HEK293 (cell line): ENCODE results near the gene FCHSD1.
A peak's percentile ranks its signal among the peaks of the same experiment; 100 is the strongest.

Source experiments
- MYNN ChIP-seq: fragments of 450-650 bp; formaldehyde crosslinking; IDR thresholded peaks from 2 replicates; pipeline ENCODE4 v1.5.1; 2016; ENCODE audit warnings: missing biosample characterization, missing genetic modification characterization, borderline replicate concordance
- SETDB1 ChIP-seq: IDR thresholded peaks from one replicate; pipeline ENCODE4 v1.6.1; 2017; ENCODE audit warnings: mild to moderate bottlenecking, low read length, moderate library complexity, mixed read lengths; ENCODE audit not compliant: insufficient read length
- SP3 ChIP-seq: fragments of 450-650 bp; formaldehyde crosslinking; IDR thresholded peaks from 2 replicates; pipeline ENCODE4 v1.5.1; 2016; ENCODE audit warnings: missing biosample characterization, missing genetic modification characterization
- YY2 ChIP-seq: fragments of 450-650 bp; formaldehyde crosslinking; IDR thresholded peaks from 2 replicates; pipeline ENCODE4 v1.5.1; 2016; ENCODE audit warnings: missing biosample characterization, missing genetic modification characterization
- ZBTB17 ChIP-seq: fragments of 450-650 bp; formaldehyde crosslinking; IDR thresholded peaks from 2 replicates; pipeline ENCODE4 v1.5.1; 2016; ENCODE audit warnings: missing biosample characterization, missing genetic modification characterization
- ZFHX2 ChIP-seq: fragments of 450-650 bp; formaldehyde crosslinking; conservative IDR thresholded peaks from 2 replicates; pipeline ENCODE4 v1.5.1; 2016; ENCODE audit warnings: missing biosample characterization, missing genetic modification characterization
- ZNF112 ChIP-seq: fragments of 450-650 bp; formaldehyde crosslinking; IDR thresholded peaks from 2 replicates; pipeline ENCODE4 v1.5.0; 2017; ENCODE audit warnings: missing biosample characterization, missing genetic modification characterization
- ZNF155 ChIP-seq: fragments of 450-650 bp; formaldehyde crosslinking; IDR thresholded peaks from 2 replicates; pipeline ENCODE4 v1.5.1; 2016; ENCODE audit warnings: missing biosample characterization, missing genetic modification characterization
- ZNF157 ChIP-seq: fragments of 450-650 bp; formaldehyde crosslinking; IDR thresholded peaks from 2 replicates; pipeline ENCODE4 v1.5.1; 2016; ENCODE audit warnings: missing biosample characterization, missing genetic modification characterization
- ZNF23 ChIP-seq: fragments of 450-650 bp; formaldehyde crosslinking; IDR thresholded peaks from 2 replicates; pipeline ENCODE4 v1.5.1; 2016; ENCODE audit warnings: missing biosample characterization, missing genetic modification characterization, borderline replicate concordance
- ZNF24 ChIP-seq: fragments of 450-650 bp; formaldehyde crosslinking; IDR thresholded peaks from 2 replicates; pipeline ENCODE4 v1.5.1; 2016; ENCODE audit warnings: missing biosample characterization, missing genetic modification characterization
- ZNF274 ChIP-seq, 2 experiments: fragments of 200-500 bp in 1 of 2; fragments of 450-650 bp in 1 of 2; sonication (Bioruptor generic) in 1 of 2; formaldehyde crosslinking in 1 of 2; IDR thresholded peaks; 2 replicates each; pipeline versions ENCODE4 v1.5.1 to v1.6.1; 2014 to 2016; ENCODE audit warnings: borderline replicate concordance in 1 of 2, inconsistent platforms in 1 of 2, low read length in 1 of 2, missing biosample characterization in 1 of 2, missing genetic modification characterization in 1 of 2
- ZNF366 ChIP-seq: fragments of 450-650 bp; formaldehyde crosslinking; conservative IDR thresholded peaks from 2 replicates; pipeline ENCODE4 v1.5.1; 2016; ENCODE audit warnings: missing biosample characterization, missing genetic modification characterization
- ZNF530 ChIP-seq: fragments of 450-650 bp; formaldehyde crosslinking; IDR thresholded peaks from 2 replicates; pipeline ENCODE4 v1.5.1; 2016; ENCODE audit warnings: low read depth, missing biosample characterization, missing genetic modification characterization
- ZNF621 ChIP-seq: fragments of 450-650 bp; formaldehyde crosslinking; IDR thresholded peaks from 2 replicates; pipeline ENCODE4 v1.5.1; 2017; ENCODE audit warnings: missing biosample characterization, missing genetic modification characterization
- ZNF677 ChIP-seq: fragments of 450-650 bp; IDR thresholded peaks from 2 replicates; pipeline ENCODE4 v1.5.0; 2018; ENCODE audit warnings: missing biosample characterization, mild to moderate bottlenecking, missing genetic modification characterization, moderate library complexity
- TF ChIP-seq, protein P1 (sequence below): fragments of 450-650 bp; formaldehyde crosslinking; IDR thresholded peaks from 2 replicates; pipeline ENCODE4 v1.5.1; 2016; ENCODE audit warnings: missing biosample characterization, missing genetic modification characterization
- TF ChIP-seq, protein P2 (sequence below): fragments of 450-650 bp; formaldehyde crosslinking; IDR thresholded peaks from 2 replicates; pipeline ENCODE4 v1.5.1; 2016; ENCODE audit warnings: missing biosample characterization, missing genetic modification characterization
- TF ChIP-seq, protein P3 (sequence below): fragments of 450-650 bp; formaldehyde crosslinking; IDR thresholded peaks from 2 replicates; pipeline ENCODE4 v1.5.1; 2016; ENCODE audit warnings: missing biosample characterization, missing genetic modification characterization, borderline replicate concordance
- TF ChIP-seq, protein P4 (sequence below): fragments of 450-650 bp; formaldehyde crosslinking; IDR thresholded peaks from 2 replicates; pipeline ENCODE4 v1.5.1; 2017; ENCODE audit warnings: missing biosample characterization, missing genetic modification characterization
- TF ChIP-seq, protein P5 (sequence below): fragments of 450-650 bp; formaldehyde crosslinking; IDR thresholded peaks from 2 replicates; pipeline ENCODE4 v1.5.1; 2016; ENCODE audit warnings: missing biosample characterization, missing genetic modification characterization

FCHSD1 gene

DNA sequence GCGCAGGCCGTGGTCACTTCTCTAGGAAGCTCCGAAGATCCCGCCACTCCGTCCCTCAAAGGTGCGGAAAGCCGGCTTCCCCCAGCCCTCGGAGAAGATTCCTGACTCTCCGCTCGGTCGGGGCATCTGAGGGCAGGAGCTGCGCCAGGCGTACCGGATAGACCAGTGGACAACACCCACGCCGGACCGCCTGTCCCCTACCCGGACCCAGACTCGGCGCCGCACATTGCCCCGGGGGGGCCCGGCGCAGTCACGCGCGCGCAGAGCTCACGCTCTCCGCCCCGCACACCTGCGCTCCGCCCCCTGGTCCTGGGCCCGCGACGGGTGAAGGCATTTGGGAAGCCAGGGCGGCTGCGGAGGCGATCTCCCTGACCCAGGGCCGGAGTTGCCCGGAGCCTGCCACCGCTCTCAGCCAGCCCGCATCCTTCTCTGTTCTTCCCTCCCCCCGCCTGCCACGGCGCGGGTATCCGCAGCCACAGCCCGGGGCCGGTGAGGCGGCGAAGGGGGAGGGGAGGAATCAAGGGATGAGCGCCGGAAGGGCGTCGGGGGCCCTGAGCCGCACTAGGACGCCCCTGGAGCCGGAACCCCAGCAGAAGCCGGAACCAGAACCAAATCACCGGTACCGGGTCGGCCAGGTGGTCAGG, 14.0 kb downstream of the FCHSD1 start (continued):
- TF ChIP-seq, protein P1, sequence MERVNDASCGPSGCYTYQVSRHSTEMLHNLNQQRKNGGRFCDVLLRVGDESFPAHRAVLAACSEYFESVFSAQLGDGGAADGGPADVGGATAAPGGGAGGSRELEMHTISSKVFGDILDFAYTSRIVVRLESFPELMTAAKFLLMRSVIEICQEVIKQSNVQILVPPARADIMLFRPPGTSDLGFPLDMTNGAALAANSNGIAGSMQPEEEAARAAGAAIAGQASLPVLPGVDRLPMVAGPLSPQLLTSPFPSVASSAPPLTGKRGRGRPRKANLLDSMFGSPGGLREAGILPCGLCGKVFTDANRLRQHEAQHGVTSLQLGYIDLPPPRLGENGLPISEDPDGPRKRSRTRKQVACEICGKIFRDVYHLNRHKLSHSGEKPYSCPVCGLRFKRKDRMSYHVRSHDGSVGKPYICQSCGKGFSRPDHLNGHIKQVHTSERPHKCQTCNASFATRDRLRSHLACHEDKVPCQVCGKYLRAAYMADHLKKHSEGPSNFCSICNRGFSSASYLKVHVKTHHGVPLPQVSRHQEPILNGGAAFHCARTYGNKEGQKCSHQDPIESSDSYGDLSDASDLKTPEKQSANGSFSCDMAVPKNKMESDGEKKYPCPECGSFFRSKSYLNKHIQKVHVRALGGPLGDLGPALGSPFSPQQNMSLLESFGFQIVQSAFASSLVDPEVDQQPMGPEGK = peak; percentile 64
- TF ChIP-seq SETDB1 (no peak), ZNF530 (tag by site-specific recombination) (no peak), ZNF23 (tag by site-specific recombination) (no peak), ZNF621 (tag by site-specific recombination) (no peak), ZNF677 (tag by site-specific recombination) (no peak), ZNF274 (IDR thresholded peaks at IDR 0.05; ENCODE audit: low read length) (no peak), ZNF274 (tag by site-specific recombination; IDR thresholded peaks at IDR 0.05; ENCODE audit: borderline replicate concordance) (no peak), ZBTB17 (tag by site-specific recombination) (peak; percentile 76), MYNN (tag by site-specific recombination) (no peak), ZNF112 (tag by site-specific recombination) (no peak), ZNF155 (tag by site-specific recombination) (no peak), ZNF24 (no peak; the same call in 1 of the 2 replicates), YY2 (tag by site-specific recombination) (no peak), SP3 (tag by site-specific recombination) (0 out of 2 replicates have a peak, but pooled peaks have one; percentile 8), ZNF366 (tag by site-specific recombination) (no peak), ZNF157 (tag by site-specific recombination) (no peak), ZFHX2 (tag by site-specific recombination) (peak; percentile 53)
- TF ChIP-seq, protein P2, sequence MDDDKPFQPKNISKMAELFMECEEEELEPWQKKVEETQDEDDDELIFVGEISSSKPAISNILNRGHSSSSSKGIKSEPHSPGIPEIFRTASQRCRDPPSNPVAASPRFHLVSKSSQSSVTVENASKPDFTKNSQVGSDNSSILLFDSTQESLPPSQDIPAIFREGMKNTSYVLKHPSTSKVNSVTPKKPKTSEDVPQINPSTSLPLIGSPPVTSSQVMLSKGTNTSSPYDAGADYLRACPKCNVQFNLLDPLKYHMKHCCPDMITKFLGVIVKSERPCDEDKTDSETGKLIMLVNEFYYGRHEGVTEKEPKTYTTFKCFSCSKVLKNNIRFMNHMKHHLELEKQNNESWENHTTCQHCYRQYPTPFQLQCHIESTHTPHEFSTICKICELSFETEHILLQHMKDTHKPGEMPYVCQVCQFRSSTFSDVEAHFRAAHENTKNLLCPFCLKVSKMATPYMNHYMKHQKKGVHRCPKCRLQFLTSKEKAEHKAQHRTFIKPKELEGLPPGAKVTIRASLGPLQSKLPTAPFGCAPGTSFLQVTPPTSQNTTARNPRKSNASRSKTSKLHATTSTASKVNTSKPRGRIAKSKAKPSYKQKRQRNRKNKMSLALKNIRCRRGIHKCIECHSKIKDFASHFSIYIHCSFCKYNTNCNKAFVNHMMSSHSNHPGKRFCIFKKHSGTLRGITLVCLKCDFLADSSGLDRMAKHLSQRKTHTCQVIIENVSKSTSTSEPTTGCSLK (tag by site-specific recombination) = no peak
- TF ChIP-seq, protein P3, sequence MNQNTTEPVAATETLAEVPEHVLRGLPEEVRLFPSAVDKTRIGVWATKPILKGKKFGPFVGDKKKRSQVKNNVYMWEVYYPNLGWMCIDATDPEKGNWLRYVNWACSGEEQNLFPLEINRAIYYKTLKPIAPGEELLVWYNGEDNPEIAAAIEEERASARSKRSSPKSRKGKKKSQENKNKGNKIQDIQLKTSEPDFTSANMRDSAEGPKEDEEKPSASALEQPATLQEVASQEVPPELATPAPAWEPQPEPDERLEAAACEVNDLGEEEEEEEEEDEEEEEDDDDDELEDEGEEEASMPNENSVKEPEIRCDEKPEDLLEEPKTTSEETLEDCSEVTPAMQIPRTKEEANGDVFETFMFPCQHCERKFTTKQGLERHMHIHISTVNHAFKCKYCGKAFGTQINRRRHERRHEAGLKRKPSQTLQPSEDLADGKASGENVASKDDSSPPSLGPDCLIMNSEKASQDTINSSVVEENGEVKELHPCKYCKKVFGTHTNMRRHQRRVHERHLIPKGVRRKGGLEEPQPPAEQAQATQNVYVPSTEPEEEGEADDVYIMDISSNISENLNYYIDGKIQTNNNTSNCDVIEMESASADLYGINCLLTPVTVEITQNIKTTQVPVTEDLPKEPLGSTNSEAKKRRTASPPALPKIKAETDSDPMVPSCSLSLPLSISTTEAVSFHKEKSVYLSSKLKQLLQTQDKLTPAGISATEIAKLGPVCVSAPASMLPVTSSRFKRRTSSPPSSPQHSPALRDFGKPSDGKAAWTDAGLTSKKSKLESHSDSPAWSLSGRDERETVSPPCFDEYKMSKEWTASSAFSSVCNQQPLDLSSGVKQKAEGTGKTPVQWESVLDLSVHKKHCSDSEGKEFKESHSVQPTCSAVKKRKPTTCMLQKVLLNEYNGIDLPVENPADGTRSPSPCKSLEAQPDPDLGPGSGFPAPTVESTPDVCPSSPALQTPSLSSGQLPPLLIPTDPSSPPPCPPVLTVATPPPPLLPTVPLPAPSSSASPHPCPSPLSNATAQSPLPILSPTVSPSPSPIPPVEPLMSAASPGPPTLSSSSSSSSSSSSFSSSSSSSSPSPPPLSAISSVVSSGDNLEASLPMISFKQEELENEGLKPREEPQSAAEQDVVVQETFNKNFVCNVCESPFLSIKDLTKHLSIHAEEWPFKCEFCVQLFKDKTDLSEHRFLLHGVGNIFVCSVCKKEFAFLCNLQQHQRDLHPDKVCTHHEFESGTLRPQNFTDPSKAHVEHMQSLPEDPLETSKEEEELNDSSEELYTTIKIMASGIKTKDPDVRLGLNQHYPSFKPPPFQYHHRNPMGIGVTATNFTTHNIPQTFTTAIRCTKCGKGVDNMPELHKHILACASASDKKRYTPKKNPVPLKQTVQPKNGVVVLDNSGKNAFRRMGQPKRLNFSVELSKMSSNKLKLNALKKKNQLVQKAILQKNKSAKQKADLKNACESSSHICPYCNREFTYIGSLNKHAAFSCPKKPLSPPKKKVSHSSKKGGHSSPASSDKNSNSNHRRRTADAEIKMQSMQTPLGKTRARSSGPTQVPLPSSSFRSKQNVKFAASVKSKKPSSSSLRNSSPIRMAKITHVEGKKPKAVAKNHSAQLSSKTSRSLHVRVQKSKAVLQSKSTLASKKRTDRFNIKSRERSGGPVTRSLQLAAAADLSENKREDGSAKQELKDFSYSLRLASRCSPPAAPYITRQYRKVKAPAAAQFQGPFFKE = no peak
- TF ChIP-seq, protein P4, sequence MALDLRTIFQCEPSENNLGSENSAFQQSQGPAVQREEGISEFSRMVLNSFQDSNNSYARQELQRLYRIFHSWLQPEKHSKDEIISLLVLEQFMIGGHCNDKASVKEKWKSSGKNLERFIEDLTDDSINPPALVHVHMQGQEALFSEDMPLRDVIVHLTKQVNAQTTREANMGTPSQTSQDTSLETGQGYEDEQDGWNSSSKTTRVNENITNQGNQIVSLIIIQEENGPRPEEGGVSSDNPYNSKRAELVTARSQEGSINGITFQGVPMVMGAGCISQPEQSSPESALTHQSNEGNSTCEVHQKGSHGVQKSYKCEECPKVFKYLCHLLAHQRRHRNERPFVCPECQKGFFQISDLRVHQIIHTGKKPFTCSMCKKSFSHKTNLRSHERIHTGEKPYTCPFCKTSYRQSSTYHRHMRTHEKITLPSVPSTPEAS (tag by site-specific recombination) = no peak
- TF ChIP-seq, protein P5, sequence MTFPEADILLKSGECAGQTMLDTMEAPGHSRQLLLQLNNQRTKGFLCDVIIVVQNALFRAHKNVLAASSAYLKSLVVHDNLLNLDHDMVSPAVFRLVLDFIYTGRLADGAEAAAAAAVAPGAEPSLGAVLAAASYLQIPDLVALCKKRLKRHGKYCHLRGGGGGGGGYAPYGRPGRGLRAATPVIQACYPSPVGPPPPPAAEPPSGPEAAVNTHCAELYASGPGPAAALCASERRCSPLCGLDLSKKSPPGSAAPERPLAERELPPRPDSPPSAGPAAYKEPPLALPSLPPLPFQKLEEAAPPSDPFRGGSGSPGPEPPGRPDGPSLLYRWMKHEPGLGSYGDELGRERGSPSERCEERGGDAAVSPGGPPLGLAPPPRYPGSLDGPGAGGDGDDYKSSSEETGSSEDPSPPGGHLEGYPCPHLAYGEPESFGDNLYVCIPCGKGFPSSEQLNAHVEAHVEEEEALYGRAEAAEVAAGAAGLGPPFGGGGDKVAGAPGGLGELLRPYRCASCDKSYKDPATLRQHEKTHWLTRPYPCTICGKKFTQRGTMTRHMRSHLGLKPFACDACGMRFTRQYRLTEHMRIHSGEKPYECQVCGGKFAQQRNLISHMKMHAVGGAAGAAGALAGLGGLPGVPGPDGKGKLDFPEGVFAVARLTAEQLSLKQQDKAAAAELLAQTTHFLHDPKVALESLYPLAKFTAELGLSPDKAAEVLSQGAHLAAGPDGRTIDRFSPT (tag by site-specific recombination) = peak; percentile 28; the same call in 1 of the 2 replicates
